Measurements from ENCODE around the gene RGP1.

Gene RGP1, protein sequence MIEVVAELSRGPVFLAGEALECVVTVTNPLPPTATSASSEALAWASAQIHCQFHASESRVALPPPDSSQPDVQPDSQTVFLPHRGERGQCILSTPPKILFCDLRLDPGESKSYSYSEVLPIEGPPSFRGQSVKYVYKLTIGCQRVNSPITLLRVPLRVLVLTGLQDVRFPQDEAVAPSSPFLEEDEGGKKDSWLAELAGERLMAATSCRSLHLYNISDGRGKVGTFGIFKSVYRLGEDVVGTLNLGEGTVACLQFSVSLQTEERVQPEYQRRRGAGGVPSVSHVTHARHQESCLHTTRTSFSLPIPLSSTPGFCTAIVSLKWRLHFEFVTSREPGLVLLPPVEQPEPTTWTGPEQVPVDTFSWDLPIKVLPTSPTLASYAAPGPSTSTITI

DNA sequence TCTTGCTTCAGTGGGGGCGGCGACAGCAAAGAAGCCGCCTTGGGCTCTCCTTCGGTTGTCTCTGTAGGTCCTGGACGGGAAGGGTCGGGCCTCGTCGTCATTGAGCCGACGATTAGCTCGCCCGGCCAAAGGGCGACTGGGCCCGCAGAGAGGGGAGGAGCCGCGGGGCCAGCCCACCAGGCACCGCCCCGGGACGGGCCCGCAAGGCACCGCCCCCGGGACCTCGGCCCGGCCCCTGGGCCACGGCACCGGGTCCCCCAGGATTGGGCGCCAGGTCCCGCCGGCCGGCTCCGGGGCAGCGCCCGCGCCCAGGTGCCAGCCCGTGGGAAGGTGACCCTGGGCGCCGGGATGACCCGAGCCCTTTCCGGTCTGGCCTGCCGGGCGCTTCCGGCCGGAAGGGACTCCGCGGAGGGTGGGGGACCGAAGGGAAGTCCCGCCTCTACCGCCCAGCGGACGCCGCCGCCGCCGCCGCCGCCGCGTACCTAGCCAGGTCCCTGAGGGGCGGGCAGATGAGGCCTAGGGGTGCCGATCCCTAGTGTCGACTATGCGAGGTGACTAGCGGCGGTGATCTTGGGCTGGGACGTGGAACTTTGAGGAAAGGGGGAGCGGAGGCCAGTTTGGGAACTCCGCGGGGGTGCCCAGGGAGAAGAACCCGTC lies at the start of gene RGP1, which contains the start of gene GBA2:
TSS of gene RGP1 (plus strand) at position 430 of the 657 bp plus-strand sequence. CDS start 469 bp downstream, outside the sequence.
TSS of gene GBA2 (minus strand) at position 371 of the 657 bp plus-strand sequence. CDS start 524 bp downstream, outside the sequence.
- peak; percentile 67 for DNase-seq

DNA sequence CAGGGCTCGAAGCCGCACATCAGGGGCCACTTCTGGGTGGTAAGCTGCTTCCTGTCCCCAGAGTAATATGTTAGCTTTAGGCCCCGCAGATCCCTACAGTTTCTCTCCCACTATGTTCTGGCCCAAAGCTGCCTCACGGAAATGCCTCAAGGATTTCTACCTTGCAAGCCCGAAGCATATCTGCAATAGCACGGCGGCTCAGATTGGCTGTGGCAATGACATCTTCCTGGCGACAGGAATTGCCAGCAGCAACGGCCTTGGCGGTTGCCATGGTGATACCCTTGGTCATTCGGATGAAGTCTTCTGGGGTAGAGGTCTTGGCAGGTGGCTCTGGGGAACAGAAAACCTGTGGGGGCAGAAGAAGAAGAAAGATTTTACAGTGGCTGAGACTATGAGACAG lies 49.1 kb upstream of the RGP1 start:
- DNase-seq = no peak

DNA sequence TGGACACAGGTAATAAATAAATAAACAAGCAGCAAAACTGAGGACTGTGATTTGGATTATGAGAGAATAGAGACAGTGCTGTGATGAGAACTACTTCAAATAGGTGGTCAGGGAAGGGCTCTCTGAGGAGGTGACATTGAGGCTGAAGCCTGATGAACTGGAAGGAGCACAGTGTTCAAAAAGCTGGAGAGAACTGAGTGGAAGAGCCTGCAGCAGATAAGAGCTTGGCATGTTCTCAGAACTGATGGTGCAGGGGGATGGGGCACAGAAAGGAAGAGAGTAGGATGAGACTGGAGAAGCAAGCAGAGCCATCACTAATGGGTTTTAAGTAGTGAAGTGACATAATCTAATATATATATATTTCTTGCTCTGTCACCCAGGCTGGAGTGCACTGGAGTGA lies 48.1 kb upstream of the RGP1 start:
- no peak for DNase-seq

DNA sequence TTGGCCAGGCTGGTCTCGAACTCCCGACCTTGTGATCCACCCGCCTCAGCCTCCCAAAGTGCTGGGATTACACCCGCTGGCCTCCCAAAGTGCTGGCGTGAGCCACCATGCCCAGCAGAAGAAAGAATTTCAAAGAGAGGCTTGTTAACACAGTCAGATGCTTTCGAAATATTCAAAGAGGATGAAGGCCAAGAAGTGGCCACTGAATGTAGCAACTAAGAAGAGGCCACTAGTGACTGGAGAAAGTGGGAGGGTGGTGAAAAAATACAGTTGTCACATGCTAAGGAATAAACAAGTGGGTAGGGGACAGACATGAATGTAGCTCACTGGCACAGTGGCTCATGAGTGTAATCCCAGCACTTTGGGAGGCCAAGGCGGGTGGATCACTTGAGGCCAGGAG lies 46.4 kb upstream of the RGP1 start:
- no peak for DNase-seq

DNA sequence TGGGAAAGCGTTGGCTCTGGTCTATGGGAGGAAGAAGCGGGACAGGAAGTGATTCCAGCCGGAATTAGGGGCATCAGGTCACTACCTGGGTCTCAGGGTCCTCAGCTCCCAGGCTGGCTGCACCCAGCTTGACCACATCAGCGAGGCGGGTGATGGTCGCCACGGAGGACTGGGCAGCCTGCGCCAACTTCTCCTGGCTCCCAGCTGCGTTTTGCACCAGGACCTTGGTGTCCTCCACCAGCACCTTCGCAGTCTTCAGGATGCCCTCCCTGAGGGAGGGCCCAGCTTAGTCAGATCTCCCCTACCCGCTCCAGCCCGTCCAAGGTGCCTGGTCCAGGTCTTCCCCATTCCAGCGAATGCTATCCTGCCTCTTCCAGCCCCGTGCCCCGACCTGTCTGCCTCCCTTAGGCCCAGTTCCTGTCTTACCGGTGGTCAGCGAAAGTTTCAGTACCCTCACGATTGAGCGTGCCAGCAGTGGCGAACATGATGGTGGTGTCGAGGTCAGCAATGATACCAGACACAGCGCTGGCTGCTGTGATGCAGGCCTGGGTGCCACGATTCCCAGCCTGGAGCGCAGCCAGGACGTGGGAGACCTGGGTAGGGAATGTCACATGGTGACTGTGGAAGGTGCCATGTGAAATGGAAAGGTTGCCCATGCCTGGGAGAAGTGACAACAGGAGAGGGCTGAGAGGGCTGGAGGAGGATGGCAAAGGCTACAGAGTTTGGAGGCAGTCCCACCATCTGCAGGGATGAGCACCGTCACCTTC lies 45.0 kb upstream of the RGP1 start:
- no peak for DNase-seq

DNA sequence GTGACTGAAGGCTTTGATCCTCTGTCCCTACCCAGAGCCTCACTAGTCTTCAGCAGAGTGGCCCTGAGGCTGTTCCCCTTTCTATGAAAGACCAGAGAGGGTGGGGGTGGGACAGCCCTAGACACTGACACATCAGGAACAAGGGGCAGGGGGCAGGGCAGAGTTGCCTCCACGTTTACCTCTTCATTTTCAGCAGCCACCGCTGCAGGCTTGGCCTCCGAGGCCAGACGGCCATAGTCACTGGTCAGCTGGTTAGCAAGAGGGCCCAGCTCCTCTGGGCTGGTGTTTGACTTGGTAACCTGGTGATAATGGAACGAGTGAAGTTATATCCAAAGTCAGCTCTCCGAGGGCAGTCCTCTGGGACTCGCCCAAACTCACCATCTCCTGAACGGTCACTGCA lies 43.7 kb upstream of the RGP1 start:
- no peak for DNase-seq

DNA sequence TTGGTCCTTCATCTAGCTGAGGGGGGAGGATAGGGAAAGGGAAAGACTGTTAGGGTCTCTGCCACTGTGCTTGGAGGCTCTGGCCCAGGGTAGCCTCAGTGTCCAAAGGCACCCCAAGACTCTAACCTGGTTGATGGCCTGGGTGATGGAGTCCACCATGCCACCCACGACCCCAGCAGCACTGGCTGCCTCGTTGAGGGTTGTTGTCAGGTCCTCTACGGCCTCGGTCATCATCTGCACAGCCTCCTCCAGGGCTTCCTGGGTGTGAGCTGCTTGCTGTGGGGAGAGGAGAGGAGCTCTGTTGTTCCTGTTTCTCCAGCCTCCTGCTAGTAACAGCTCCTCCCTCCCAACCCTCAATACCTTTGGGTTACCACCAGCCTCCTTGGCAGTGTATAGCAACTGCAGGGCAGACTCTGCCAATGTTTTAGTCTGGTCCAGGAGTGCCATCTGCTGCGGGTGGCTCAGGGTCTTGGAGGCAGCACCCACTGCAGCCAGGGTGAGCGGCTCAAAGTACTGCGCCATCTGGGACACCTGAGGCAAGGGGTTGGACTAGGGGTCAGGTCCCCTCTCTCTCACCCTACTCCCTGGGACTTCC lies 43.2 kb upstream of the RGP1 start:
- no peak for DNase-seq

DNA sequence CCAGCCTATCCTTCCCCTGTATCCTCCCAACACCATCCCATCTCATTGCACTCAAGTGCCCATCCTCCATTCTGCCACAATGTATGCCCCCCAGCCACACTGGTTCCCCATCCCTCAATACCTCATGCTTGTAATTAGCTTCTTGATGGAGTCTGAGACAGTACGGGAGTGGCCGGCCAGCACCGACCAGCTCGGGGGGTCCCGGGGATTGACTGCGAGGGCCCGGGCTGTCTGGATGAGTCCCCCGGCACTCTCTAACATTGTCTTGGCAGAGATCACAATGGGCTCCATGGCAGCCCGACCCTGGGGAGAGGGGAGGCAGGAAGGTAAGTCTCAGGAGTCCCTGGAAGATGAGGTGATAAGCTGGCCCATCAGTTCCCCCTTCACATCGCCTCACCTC lies 42.1 kb upstream of the RGP1 start:
- DNase-seq = no peak

DNA sequence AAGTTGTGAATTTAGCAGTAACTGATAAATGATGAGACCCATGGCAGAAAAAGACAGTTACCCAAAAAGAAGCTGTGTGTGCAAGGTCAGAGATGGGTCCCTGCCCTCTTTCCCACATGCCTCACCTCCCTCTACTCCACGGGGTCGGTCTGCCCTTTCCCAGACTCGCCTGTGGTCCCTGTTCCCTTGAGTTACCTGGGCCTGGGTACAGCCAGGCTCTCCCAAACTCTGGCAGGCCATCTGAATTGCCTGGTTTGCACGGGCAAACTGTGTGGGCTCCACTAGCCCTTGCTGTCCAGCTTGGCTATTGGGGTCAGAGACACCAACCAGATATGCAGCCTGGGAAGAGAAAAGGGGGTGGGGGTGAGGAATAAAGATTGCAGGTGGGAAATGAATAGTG lies 40.9 kb upstream of the RGP1 start:
- no peak for DNase-seq

DNA sequence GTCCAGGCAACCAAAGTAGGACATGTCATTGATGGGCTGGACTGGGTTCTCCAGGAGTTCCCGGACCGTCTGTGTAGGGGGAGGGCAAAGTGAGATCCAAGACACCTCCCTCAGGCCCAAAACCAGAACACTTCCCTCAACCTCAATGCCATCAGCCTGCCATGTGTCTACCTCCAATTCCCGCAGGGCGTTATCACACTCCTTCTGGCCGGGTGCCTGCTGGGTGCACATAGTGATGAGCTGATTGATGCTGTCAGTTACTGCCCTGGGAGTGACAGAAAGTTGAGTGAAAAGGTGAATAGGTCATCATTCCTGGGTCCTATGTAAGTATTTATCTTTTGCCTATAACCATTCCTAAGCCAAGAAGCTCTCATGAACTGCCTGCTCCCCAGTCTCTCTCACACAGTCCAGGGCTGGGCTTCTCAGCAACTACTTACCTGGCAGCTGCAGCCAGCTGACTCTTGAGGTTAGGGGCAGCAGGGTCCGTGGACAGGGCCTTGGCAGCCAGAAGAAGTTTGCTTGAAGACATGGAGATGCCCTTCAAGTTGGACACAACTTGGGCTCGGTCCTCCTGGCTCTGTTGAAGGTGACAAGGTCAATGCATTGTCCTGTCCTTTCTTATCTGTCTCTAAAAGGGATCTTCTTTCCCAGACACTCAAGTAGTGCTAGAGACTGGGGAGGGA lies 38.1 kb upstream of the RGP1 start:
- DNase-seq = no peak

DNA sequence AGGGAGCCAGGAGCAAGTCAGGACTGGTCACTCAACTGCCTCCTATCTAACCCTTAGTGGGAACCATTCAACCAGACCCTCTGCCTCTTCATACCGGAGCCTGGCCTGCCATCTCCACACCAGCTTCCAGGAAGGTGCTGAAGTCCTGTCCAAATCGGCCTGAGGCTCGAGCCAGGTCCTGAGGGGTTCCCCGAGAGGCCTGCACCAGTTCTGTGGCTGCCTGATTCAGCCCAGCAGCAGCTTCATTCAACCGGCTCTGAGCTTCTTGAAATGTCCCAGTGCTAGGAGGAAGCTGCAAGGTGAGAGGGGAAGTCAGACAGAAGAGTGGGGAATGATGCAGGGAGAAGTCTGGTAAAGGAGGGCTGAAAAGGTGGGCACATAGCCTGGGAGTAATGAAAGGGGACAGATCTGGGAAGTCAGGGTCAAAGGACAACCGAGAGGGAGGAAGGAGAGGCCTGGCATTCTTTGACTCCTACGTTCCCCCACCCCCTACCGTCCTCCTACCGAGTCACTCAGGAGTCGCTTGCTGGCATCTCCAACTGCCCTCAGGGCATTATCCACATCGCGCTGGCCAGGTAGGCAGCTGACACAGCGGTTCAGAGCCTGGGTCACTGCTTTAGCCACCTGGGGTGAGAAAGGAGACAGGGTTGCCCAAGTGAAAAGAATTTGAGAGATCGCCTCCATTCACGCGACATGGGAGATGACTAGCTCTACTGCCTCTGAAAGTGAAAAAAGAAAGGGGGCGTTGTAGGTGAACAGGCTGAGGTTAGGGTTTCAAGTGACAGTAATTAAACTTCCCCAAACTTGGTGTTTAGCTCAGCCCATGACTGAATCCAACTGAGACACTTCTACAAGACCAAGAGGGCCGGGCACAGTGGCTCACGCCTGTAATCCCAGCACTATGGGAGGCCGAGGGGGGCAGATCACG lies 37.3 kb upstream of the RGP1 start:
- no peak for DNase-seq

DNA sequence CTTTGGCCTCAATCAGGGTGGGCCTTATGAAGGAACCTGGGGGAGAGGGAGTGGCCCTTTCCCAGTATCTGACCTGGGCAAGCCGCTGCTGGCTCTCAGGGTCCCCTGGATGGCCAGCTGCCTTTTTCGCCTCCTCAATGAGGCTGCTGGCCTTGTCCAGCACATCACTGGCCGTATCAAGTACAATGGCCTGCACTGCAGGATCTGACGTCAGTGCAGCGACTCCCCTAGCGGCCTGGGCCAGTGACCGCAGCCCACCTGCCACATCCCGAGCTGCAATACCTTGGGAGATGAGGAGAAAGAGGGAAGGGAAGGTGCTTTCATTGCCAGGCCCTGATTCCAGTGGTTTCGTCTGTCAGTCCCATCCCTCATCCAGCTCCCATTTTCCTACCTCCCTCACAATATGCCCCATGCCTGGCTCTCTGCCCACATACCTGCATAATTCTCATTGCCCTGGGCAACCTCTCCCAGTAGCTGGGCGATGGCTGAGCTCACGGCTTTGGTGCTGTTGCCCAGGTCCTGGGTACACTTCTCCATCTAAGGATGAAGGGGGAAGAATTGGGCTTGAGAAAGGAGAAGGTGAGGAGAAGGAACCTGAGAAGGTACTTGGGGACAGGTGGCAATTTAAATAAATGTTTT lies 36.2 kb upstream of the RGP1 start:
- DNase-seq = no peak

DNA sequence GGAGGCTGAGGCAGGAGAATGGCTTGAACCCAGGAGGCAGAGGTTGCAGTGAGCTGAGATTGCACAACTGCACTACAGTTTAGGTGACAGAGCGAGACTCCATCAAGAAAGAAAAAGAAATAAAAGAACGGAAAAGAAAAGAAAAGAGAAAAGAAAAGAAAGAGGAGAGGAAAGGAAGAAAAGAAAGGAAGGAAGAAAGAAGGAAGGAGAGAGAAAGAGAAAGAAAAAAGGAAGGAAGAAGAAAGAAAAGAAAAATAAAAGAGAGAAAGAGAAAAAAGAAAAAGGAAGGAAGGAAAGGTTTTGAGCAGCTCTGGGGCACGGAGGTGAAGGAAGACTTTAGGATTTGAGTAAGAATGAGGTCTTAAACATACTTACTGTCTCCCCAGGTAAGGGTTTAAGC lies 35.5 kb upstream of the RGP1 start:
- no peak for DNase-seq

DNA sequence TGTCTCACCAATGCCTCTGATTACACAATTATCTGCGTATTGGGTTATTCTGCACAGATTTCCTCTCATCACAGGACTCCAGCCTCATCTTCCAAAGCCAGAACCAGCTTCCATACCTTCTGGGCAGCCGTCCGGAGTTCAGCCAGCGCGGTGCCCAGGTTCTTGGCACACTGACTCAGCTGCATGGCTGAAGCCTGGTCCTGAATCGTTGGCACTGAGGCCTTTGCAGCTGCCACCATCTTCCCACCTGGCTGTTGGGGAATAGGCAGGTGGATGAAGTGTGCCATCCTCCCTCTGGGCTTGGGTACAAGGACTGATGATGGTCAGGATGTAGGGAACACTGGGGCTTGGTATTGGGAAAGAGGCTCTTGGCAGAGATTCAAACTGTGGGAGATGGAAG lies 35.0 kb upstream of the RGP1 start:
- no peak for DNase-seq

DNA sequence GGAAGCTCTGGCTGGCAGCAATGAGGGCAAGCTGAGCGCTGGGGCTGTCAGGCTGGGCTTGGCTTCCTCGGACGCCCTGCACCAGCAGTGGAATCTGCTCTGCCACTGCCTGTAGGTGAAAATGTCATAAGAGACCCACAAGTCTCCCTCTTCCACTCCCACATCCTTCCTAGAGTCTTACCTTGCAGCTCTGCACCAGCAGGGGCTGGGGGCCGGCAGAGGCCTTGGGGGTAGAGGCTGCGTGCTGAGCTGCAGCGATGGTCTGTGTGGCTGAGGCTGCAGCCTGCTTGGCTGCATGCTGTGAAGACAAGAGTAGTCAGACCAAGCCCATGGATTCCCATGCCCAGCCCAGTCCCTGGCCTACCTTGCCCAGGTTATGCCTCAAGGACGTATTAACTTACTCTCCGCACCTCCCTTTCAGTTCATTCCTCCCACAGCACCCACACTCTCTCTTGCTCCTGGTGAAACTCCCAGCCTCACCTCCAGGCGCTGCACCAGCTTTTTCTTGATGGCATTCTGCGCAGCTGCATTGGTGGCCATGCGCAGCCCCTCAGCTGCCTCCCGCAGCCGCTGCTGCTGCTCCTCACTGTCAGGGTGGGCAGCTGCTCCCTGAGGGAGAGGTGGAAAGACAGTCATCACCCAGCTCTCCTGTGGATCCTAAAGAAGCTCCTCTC lies 34.4 kb upstream of the RGP1 start:
- DNase-seq = no peak

DNA sequence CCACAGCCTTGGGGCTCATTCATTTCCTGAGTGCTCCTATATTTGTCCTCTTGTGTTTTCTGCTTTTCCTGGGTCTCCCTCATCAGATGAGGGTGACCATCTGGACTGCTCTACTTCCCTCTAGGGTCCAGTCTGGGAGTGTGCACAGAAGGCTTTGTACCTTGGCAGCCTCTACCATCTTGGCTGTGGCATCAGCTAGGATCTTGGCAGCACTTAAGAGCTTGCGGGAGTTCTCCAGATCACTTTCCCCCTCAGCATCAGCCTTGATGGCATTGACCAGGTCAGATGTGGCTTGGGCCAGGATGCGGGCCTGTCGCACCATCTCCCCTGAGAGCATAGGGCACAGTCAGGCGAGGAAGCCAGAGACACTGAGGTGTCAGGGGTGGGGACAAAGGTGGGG lies 32.9 kb upstream of the RGP1 start:
- DNase-seq = no peak

DNA sequence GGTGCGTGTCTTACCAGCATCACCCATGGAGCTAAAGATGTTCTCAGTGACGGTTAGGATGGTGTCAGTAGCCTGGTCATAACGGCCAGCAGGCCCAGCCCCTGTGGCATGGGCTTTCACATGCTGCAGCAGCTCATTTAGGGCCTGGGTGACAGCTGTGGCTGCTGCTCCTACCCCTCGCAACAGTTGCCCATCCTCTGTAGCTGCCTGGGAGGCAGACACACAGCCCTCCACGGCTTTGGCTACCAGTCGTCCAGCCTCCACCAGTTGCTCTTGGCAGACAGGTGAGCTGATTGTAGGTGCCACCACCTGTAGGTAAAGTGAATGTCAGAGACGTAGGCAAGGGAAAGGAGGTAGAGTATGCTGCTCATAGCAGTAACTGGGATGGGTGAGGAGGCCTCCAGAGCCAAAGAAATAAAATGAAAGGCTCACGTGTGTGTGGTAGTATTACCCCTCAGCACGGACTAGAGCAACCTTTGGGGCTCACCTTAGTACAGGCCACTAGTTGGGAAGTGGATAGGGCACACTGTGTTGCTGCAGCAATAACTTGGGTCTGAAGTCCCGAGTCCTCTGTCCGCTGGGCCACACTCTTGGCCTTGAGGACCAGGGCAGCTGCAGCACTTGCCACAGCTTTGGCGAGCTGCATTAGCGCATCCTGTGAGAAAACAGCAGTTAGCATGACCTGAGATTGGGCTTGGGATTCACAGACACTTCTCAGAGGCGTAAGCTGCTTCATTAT lies 31.8 kb upstream of the RGP1 start:
- DNase-seq = no peak

DNA sequence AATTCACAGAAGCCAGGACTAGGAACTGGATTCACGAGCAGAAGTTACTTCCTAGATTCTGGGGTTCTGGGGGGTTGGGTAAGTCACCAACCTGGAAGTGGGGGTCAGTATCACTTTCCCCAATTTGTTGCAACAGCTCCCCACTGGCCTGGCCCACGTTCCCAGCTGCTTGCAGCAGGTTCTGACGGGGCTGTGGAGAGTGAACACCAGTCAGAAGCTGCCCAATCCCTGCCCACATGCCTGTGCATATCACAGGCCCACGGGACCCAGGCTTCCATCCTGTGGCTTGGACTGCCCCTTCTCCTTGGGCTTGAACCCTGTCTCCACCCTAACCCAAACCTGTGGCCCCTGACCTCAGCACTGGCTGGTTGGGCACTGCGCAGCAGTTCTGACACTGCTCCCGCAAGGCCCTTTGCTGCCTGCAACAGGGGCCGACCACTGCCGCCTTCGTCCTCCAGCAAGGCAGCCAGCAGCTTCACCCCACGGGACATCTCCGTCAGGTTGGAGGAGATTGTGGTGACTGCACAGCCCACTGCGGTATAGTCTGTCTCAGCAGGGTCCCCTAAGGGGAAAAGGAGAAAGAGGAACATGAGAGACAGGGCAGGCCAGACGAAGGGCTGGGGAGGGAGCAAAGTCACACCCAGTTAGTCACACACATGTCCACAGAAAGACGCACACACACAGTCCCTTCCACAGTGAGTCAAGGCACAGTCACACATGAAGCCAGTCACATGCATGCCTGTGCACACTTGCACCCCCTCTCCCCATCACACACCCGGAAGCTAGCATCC lies 30.2 kb upstream of the RGP1 start:
- DNase-seq = no peak

DNA sequence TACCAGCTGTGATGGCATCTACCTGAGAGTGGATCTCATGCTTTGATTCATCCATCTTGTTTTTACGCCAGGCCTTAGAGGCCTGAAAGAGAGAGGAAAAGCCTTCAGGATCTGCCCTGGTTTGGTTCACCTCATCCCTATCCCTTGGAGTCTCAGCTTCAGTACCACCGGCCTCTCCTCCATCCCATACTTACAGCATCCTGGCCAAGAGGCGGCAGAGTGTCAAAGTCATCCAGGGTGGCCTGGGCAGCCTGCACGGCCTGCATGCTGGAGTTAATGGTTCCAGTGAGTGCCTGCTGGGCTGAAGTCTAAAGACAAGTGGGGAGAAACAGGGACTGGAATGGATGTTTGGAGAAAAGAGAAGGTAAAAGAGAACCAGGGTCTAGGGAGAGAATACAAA lies 29.5 kb upstream of the RGP1 start:
- DNase-seq = no peak
